Smooth muscle cell of the brain vasculature (primary cell): Measurements from ENCODE around the gene IRAK3.
"Not testable (repeated sequence)": the region's sequence is repeated elsewhere in the genome, so short reads cannot be mapped to it uniquely, and the experiment has no call there.

ENCODE experiments used
- DNase-seq: peaks from one replicate; pipeline ENCODE4 v3.0.0-alpha.2; 2012; ENCODE audit warnings: low read depth, low spot score

Gene IRAK3

GRCh38 chr12:66258011-66258410 is 69.0 kb downstream of the IRAK3 start:
- no peak for DNase-seq

GRCh38 chr12:66262737-66263136 is 73.7 kb downstream of the IRAK3 start:
- DNase-seq, result no peak

- no peak for DNase-seq
These were observed 79.5 kb downstream of the IRAK3 start for GRCh38 chr12:66268562-66268961.

- no peak for DNase-seq
These were observed 80.1 kb downstream of the IRAK3 start for GRCh38 chr12:66269142-66269541.

- DNase-seq, result peak; percentile 4
These were observed 80.9 kb downstream of the IRAK3 start for GRCh38 chr12:66269757-66270383.

- no peak for DNase-seq
These were observed 81.6 kb downstream of the IRAK3 start for GRCh38 chr12:66270613-66271012.

GRCh38 chr12:66272650-66273049 is 83.6 kb downstream of the IRAK3 start:
- DNase-seq, result no peak

GRCh38 chr12:66273147-66273546 is 84.1 kb downstream of the IRAK3 start:
- no peak for DNase-seq

- no peak for DNase-seq
These were observed 86.0 kb downstream of the IRAK3 start for GRCh38 chr12:66275040-66275439.

- peak; percentile 2 for DNase-seq
These were observed 90.2 kb downstream of the IRAK3 start for GRCh38 chr12:66279123-66279712.

- no peak for DNase-seq
These were observed 91.5 kb downstream of the IRAK3 start for GRCh38 chr12:66280561-66280960.

GRCh38 chr12:66282244-66282643 is 93.2 kb downstream of the IRAK3 start:
- DNase-seq, result no peak

- no peak for DNase-seq
These were observed 98.3 kb downstream of the IRAK3 start for GRCh38 chr12:66287275-66287674.

GRCh38 chr12:66288121-66288520 is 99.1 kb downstream of the IRAK3 start:
- DNase-seq, result no peak

- no peak for DNase-seq
These were observed 100.5 kb downstream of the IRAK3 start for GRCh38 chr12:66289485-66289884.

- DNase-seq, result no peak
These were observed 101.7 kb downstream of the IRAK3 start for GRCh38 chr12:66290716-66291200.

GRCh38 chr12:66296176-66296683 is 107.2 kb downstream of the IRAK3 start:
- no peak for DNase-seq

- DNase-seq, result no peak
These were observed 108.1 kb downstream of the IRAK3 start for GRCh38 chr12:66297080-66297479.

GRCh38 chr12:66297923-66298322 is 108.9 kb downstream of the IRAK3 start:
- no peak for DNase-seq

GRCh38 chr12:66301944-66302826 is 113.2 kb downstream of the IRAK3 start, which contains the start of gene HELB:
HELB (plus strand) TSS chr12:66302493; CDS start chr12:66302604, 111 bp downstream.
- peak; percentile 80 for DNase-seq

- no peak for DNase-seq
These were observed 113.8 kb downstream of the IRAK3 start for GRCh38 chr12:66302827-66303169.

- DNase-seq, result not testable (repeated sequence)
These were observed 114.3 kb downstream of the IRAK3 start for GRCh38 chr12:66303316-66303804.
